SK-N-MC (cell line): Measurements from ENCODE around the gene ALOX15B.

Experiments
- EZH2 ChIP-seq: fragments of 200-600 bp; sonication (generic); IDR thresholded peaks from one replicate; pipeline ENCODE4 v1.6.1; 2017; ENCODE audit warnings: antibody characterized with exemption
- POLR2AphosphoS5 ChIP-seq: IDR thresholded peaks from 2 replicates; pipeline ENCODE4 v1.6.1; 2012; ENCODE audit warnings: mild to moderate bottlenecking, low read depth, low read length, borderline replicate concordance

DNA sequence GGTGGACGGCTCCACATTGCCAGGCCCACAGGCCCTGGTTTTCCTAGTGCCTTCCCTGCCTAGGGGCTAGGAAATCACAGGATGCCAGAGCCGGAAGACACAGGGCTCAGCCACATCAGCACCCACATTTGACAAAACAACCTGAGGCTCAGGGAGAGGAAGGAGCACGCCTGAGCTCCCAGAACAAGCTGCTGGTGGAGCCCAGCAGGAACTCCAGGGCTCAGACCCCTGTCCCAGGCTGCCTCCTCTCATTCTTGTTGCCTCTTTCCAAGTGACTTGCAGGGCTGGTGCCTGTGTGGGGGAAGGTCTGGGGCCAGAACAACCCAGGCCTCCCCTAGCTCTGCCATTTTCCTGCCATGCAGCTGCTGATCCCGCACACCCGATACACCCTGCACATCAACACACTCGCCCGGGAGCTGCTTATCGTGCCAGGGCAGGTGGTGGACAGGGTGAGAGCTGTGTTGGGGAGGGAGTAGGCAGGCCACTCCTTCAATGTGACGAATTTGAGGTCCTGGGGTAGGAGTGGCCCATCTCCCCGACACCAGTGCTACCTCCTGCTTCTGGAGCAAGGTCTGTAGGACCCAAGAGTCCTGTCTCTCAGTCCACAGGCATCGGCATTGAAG, 7.6 kb downstream of the ALOX15B start:
- TF ChIP-seq POLR2AphosphoS5 (no peak), EZH2 (no peak)
